H1 (cell line): ENCODE measurements around the gene GMPR2. TPM values are rescaled to one million over a fixed set of nuclear protein-coding genes. Genes with fewer than 3 reads are reported as not detected.

ENCODE experiments used
- CTCF ChIA-PET: fragments of 300-600 bp; sonication (Branson Sonifier 250); formaldehyde crosslinking; loops from one replicate; lab custom pipeline; 2021; ENCODE audit not compliant: partially characterized antibody; lab: Charles Lee
- POLR2A ChIA-PET: fragments of 300-600 bp; sonication (Branson Sonifier 250); formaldehyde crosslinking; loops from one replicate; lab custom pipeline; 2021; ENCODE audit warnings: inconsistent platforms; ENCODE audit not compliant: partially characterized antibody; lab: Charles Lee
- DNase-seq, 2 experiments: peaks; one replicate each; pipeline versions ENCODE4 v3.0.0 to v3.0.0-alpha.2; 2010 to 2022; ENCODE audit warnings: low spot score in 2 of 2, low read depth in 1 of 2, mixed read lengths in 1 of 2
- FAIRE-seq: peaks from 2 replicates; lab custom pipeline; 2011; peaks lifted over from hg19 to GRCh38; lab: Jason Lieb, UNC
- H2AFZ ChIP-seq: 2 replicates; pipeline ENCODE4 v1.8.1; 2012; ENCODE audit warnings: low read length, inconsistent platforms
- H2AK5ac ChIP-seq: 2 replicates; pipeline ENCODE4 v1.6.1; 2013; ENCODE audit warnings: low read depth, low read length
- H2BK120ac ChIP-seq: replicated peaks from 2 replicates; pipeline ENCODE3; 2013; ENCODE audit warnings: low read depth, low read length, inconsistent platforms
- H2BK12ac ChIP-seq: 2 replicates; pipeline ENCODE4 v1.6.1; 2013; ENCODE audit warnings: low read depth, low read length
- H2BK15ac ChIP-seq: 2 replicates; pipeline ENCODE4 v1.6.1; 2013; ENCODE audit warnings: low read length
- H2BK20ac ChIP-seq: 2 replicates; pipeline ENCODE4 v1.6.1; 2013; ENCODE audit warnings: low read length
- H2BK5ac ChIP-seq: 2 replicates; pipeline ENCODE4 v1.6.1; 2013; ENCODE audit warnings: low read depth, low read length
- H3K14ac ChIP-seq: 2 replicates; pipeline ENCODE4 v1.6.1; 2013; ENCODE audit warnings: inconsistent platforms; ENCODE audit not compliant: insufficient read length
- H3K18ac ChIP-seq: 2 replicates; pipeline ENCODE4 v1.6.1; 2013; ENCODE audit warnings: low read length; ENCODE audit errors: extremely low read depth
- H3K23ac ChIP-seq: 2 replicates; pipeline ENCODE4 v1.6.1; 2013; ENCODE audit warnings: inconsistent platforms; ENCODE audit not compliant: insufficient read length
- H3K23me2 ChIP-seq: 2 replicates; pipeline ENCODE4 v1.6.1; 2013; ENCODE audit warnings: low read depth, low read length
- H3K27ac ChIP-seq: 2 replicates; pipeline ENCODE4 v1.6.1; 2011; ENCODE audit warnings: low read depth, low read length, inconsistent platforms
- H3K27me3 ChIP-seq, 4 experiments: replicated peaks in 1 of 4; 1 replicate in 1 of 4; 2 replicates in 3 of 4; pipeline versions ENCODE4 v1.6.1 to v1.8.1; 2011 to 2013; ENCODE audit warnings: low read length in 3 of 4, mild to moderate bottlenecking in 3 of 4, inconsistent platforms in 2 of 4, mixed read lengths in 2 of 4, moderate library complexity in 1 of 4; ENCODE audit not compliant: control insufficient read depth in 3 of 4, insufficient read depth in 3 of 4; ENCODE audit errors: extremely low read depth in 1 of 4
- H3K36me3 ChIP-seq, 4 experiments: 2 replicates each; pipeline versions ENCODE4 v1.6.1 to v1.8.1; 2011 to 2013; ENCODE audit warnings: mild to moderate bottlenecking in 4 of 4, low read length in 3 of 4, moderate library complexity in 2 of 4, control low read depth in 1 of 4, inconsistent platforms in 1 of 4; ENCODE audit not compliant: insufficient read depth in 4 of 4, control insufficient read depth in 2 of 4
- H3K4ac ChIP-seq: replicated peaks from 2 replicates; pipeline ENCODE3; 2013; ENCODE audit warnings: low read length, low read depth, mixed read lengths, inconsistent platforms; ENCODE audit not compliant: insufficient read length
- H3K4me1 ChIP-seq, 4 experiments: replicated peaks in 1 of 4; 1 replicate in 1 of 4; 2 replicates in 3 of 4; pipeline versions ENCODE4 v1.6.1 to v1.8.1; 2011 to 2013; ENCODE audit warnings: low read length in 3 of 4, inconsistent platforms in 2 of 4, mixed read lengths in 1 of 4; ENCODE audit not compliant: insufficient read depth in 4 of 4, control insufficient read depth in 3 of 4
- H3K4me2 ChIP-seq, 2 experiments: 2 replicates each; pipeline versions ENCODE4 v1.6.1 to v1.8.1; 2011 to 2013; ENCODE audit warnings: low read depth in 2 of 2, low read length in 2 of 2, control low read depth in 1 of 2, inconsistent platforms in 1 of 2, mild to moderate bottlenecking in 1 of 2; ENCODE audit not compliant: insufficient read depth in 1 of 2
- H3K4me3 ChIP-seq, 4 experiments: fragments of 200-600, 300-600 bp in 1 of 4; sonication (generic), shearing (Covaris generic), sonication (Bioruptor Twin) in 1 of 4; 2 replicates each; pipeline versions ENCODE4 v1.5.1 to v1.8.1; 2011 to 2016; ENCODE audit warnings: low read length in 4 of 4, low read depth in 3 of 4, control low read depth in 2 of 4, inconsistent platforms in 2 of 4, mild to moderate bottlenecking in 2 of 4, mixed read lengths in 1 of 4, moderate library complexity in 1 of 4; ENCODE audit not compliant: insufficient read depth in 2 of 4; ENCODE audit errors: extremely low read depth in 1 of 4
- H3K56ac ChIP-seq: replicated peaks from 2 replicates; pipeline ENCODE3; 2013; ENCODE audit warnings: low read depth, mild to moderate bottlenecking, mixed read lengths, low read length, inconsistent platforms; ENCODE audit not compliant: insufficient read length
- H3K79me1 ChIP-seq: 2 replicates; pipeline ENCODE4 v1.6.1; 2013; ENCODE audit warnings: low read depth, low read length, control low read depth
- H3K79me2 ChIP-seq, 2 experiments: 2 replicates each; pipeline versions ENCODE4 v1.6.1 to v1.8.1; 2012 to 2013; ENCODE audit warnings: low read length in 2 of 2, mild to moderate bottlenecking in 2 of 2, inconsistent platforms in 1 of 2; ENCODE audit not compliant: insufficient read depth in 2 of 2, control insufficient read depth in 1 of 2
- H3K9ac ChIP-seq, 4 experiments: replicated peaks in 1 of 4; 1 replicate in 1 of 4; 2 replicates in 3 of 4; pipeline versions ENCODE4 v1.6.1 to v1.8.1; 2011 to 2013; ENCODE audit warnings: low read depth in 3 of 4, low read length in 3 of 4, control low read depth in 2 of 4, mild to moderate bottlenecking in 2 of 4, moderate library complexity in 2 of 4, inconsistent platforms in 1 of 4; ENCODE audit errors: extremely low read depth in 1 of 4
- H3K9me3 ChIP-seq, 2 experiments: 2 replicates each; pipeline versions ENCODE4 v1.6.1 to v1.8.1; 2012 to 2013; ENCODE audit warnings: mild to moderate bottlenecking in 2 of 2, moderate library complexity in 2 of 2, control low read depth in 1 of 2, inconsistent platforms in 1 of 2, low read depth in 1 of 2, low read length in 1 of 2, mixed read lengths in 1 of 2; ENCODE audit not compliant: insufficient read depth in 2 of 2
- H4K20me1 ChIP-seq, 2 experiments: replicated peaks in 1 of 2; 2 replicates each; pipeline versions ENCODE3 to v1.8.1; 2011 to 2013; ENCODE audit warnings: inconsistent platforms in 2 of 2, low read length in 2 of 2, mild to moderate bottlenecking in 1 of 2; ENCODE audit not compliant: insufficient read depth in 2 of 2, control insufficient read depth in 1 of 2
- H4K5ac ChIP-seq: 2 replicates; pipeline ENCODE4 v1.6.1; 2013; ENCODE audit warnings: low read length, low read depth, mixed read lengths, inconsistent platforms; ENCODE audit not compliant: insufficient read length
- H4K8ac ChIP-seq: 2 replicates; pipeline ENCODE4 v1.8.0; 2013; ENCODE audit warnings: mild to moderate bottlenecking, moderate library complexity, low read length, inconsistent platforms; ENCODE audit not compliant: insufficient read depth; ENCODE audit errors: extremely low read depth
- H4K91ac ChIP-seq: replicated peaks from 2 replicates; pipeline ENCODE3; 2013; ENCODE audit warnings: low read length, mixed read lengths, inconsistent platforms; ENCODE audit not compliant: insufficient read length
- ASH2L ChIP-seq: fragments of 200-600, 300-600 bp; sonication (generic); IDR thresholded peaks from one replicate; pipeline ENCODE4 v1.7.1; 2017; ENCODE audit warnings: low read length
- ATF3 ChIP-seq: IDR thresholded peaks from 2 replicates; pipeline ENCODE4 v1.6.1; 2011; ENCODE audit warnings: low read depth, mild to moderate bottlenecking, low read length; ENCODE audit not compliant: insufficient read depth
- BCL11A ChIP-seq, 2 experiments: IDR thresholded peaks; one replicate each; pipeline ENCODE4 v1.6.1; 2011; ENCODE audit warnings: low read depth in 2 of 2, low read length in 2 of 2, mild to moderate bottlenecking in 2 of 2
- CREB1 ChIP-seq: IDR thresholded peaks from 2 replicates; pipeline ENCODE4 v1.6.1; 2012; ENCODE audit warnings: inconsistent platforms
- CTCF ChIP-seq, 3 experiments: IDR thresholded peaks; 1 replicate in 2 of 3; 2 replicates in 1 of 3; pipeline versions ENCODE4 v1.5.1 to v1.6.1; 2011; ENCODE audit warnings: low read length in 3 of 3, mild to moderate bottlenecking in 3 of 3, inconsistent platforms in 2 of 3, low read depth in 1 of 3, moderate library complexity in 1 of 3; ENCODE audit not compliant: insufficient read depth in 1 of 3; ENCODE audit errors: control extremely low read depth in 1 of 3
- POLR2A ChIP-seq, 2 experiments: IDR thresholded peaks; 1 replicate in 1 of 2; 2 replicates in 1 of 2; pipeline ENCODE4 v1.6.1; 2011; ENCODE audit warnings: low read depth in 2 of 2, low read length in 2 of 2, mild to moderate bottlenecking in 2 of 2; ENCODE audit errors: control extremely low read depth in 1 of 2
- TAF1 ChIP-seq: IDR thresholded peaks from 2 replicates; pipeline ENCODE4 v1.6.1; 2011; ENCODE audit warnings: mild to moderate bottlenecking, low read depth, low read length
- USF2 ChIP-seq: IDR thresholded peaks from 2 replicates; pipeline ENCODE4 v1.6.1; 2011; ENCODE audit warnings: low read length, improper control_type of control experiment
- WGBS, 2 experiments: shearing (Covaris generic) in 1 of 2; methylation state at CpG; one replicate each; pipeline versions ENCODE4 v1.1.6 to v1.1.7; 2013 to 2015; ENCODE audit warnings: low lambda C conversion rate in 2 of 2, mixed read lengths in 2 of 2, inconsistent platforms in 1 of 2, low coverage in 1 of 2, missing lambda C conversion rate in 1 of 2; ENCODE audit not compliant: insufficient replicate concordance in 2 of 2, insufficient coverage in 1 of 2, insufficient read length in 1 of 2; ENCODE audit errors: extremely low coverage in 1 of 2, missing lambda C conversion rate in 1 of 2; 5-methylcytosine and 5-hydroxymethylcytosine counted together
- polyA plus RNA-seq, 7 experiments: library from polyadenylated mRNA; depleted of rRNA in 3 of 7; stranded (reverse) in 5 of 7; unstranded in 2 of 7; fragments of >200 nt in 5 of 7; fragments of 200-250 nt in 2 of 7; gene quantifications; 1 replicate in 5 of 7; 2 replicates in 1 of 7; 4 replicates in 1 of 7; pipeline versions ENCODE4 v1.2.1 to v1.2.3, GENCODE V29; 2011 to 2013; ENCODE audit warnings: missing spikeins in 2 of 7, mixed read lengths in 2 of 7
- total RNA-seq: library from RNA; stranded (reverse); fragmentation: NEBNext Ultra II Directional; extraction: Animal tissue kit (Norgen Biotek cat#: 25700); gene quantifications from 2 replicates; pipeline ENCODE4 v1.2.1, GENCODE V29; 2021

Gene GMPR2
- total and polyA plus RNA-seq, 2 of the 8 experiments (the other 6 are each of a cell fraction or from before 2014, with no cell fraction given), result 61.6 to 85.3 TPM

GRCh38 chr14:24260026-24260779 lies 27.5 kb downstream of the GMPR2 start:
- Histone ChIP-seq H2BK12ac (no peak overlapping the region), H2BK15ac (no peak overlapping the region), H2AFZ (no peak overlapping the region), H2BK120ac (no peak overlapping the region), H3K79me2 (no peaks in the 10 kb centered on the region), H3K23me2 (no peaks in the 10 kb centered on the region), H2BK5ac (no peak overlapping the region; the same call in 1 of the 2 replicates), H3K9me3 (no peaks in the 10 kb centered on the region), H3K36me3 (no peaks in the 10 kb centered on the region), H4K5ac (no peak overlapping the region), H3K4ac (no peak overlapping the region), H3K18ac (no peak overlapping the region), H4K20me1 (peaks cover 0 to 2% of the 10 kb centered on the region in 2 experiments), H2AK5ac (no peak overlapping the region), H3K23ac (no peak overlapping the region), H3K9ac (no peak overlapping the region), H2BK20ac (no peak overlapping the region), H3K4me1 (peaks cover 0 to 2% (median 0%) of the 10 kb centered on the region in 4 experiments; a peak in 1 of 7 replicates), H3K27ac (no peak overlapping the region), H3K4me3 (no peak overlapping the region), H3K79me1 (no peaks in the 10 kb centered on the region), H4K8ac (no peak overlapping the region), H3K14ac (no peak overlapping the region), H3K27me3 (no peaks in the 10 kb centered on the region; a peak in 1 of 7 replicates), H4K91ac (no peak overlapping the region), H3K4me2 (no peak overlapping the region), H3K56ac (no peak overlapping the region)
- FAIRE-seq (no peak), DNase-seq (no peak)
- WGBS, 2 experiments, result 88% methylated on average over 16 of the region's 16 CpGs; no CpG with 5 or more reads in 1 of the 2 experiments
- POLR2A ChIA-PET, result interaction anchor here (1.6 to 3.9 kb wide), 2 partner anchors 10 to 14 kb away, joined by 6 to 14 read pairs; no protein-coding TSS in a partner anchor
- CTCF ChIA-PET, result interaction anchor here (0.9 to 3.6 kb wide), 3 partner anchors 17 to 48 kb away, joined by 6 to 13 read pairs (median 12); partner anchors contain the start of genes CIDEB and TINF2
- TF ChIP-seq CREB1 (no peak), ATF3 (no peak), CTCF (IDR thresholded peaks at IDR 0.05; ENCODE audit: control extremely low read depth in 1 of 3, insufficient read depth in 1 of 3, low read depth in 1 of 3, low read length in 3 of 3) (no peak), BCL11A (IDR thresholded peaks at IDR 0.05; ENCODE audit: low read depth in 2 of 2, low read length in 2 of 2) (no peak), POLR2A (IDR thresholded peaks at IDR 0.05; ENCODE audit: control extremely low read depth in 1 of 2, low read depth in 2 of 2, low read length in 2 of 2) (no peak), USF2 (no peak), TAF1 (no peak), ASH2L (no peak)
